GM18517 (cell line): ENCODE results near the gene CX3CR1.
"Not testable (repeated sequence)": the region's sequence is repeated elsewhere in the genome, so short reads cannot be mapped to it uniquely, and the experiment has no call there.

ENCODE experiments used
- ATAC-seq: cut with Tn5 transposase; IDR thresholded peaks from one replicate; pipeline ENCODE4 v1.9.1; 2021; ENCODE audit warnings: mild to moderate bottlenecking, moderate library complexity; ENCODE audit not compliant: unreplicated experiment

Gene CX3CR1

DNA sequence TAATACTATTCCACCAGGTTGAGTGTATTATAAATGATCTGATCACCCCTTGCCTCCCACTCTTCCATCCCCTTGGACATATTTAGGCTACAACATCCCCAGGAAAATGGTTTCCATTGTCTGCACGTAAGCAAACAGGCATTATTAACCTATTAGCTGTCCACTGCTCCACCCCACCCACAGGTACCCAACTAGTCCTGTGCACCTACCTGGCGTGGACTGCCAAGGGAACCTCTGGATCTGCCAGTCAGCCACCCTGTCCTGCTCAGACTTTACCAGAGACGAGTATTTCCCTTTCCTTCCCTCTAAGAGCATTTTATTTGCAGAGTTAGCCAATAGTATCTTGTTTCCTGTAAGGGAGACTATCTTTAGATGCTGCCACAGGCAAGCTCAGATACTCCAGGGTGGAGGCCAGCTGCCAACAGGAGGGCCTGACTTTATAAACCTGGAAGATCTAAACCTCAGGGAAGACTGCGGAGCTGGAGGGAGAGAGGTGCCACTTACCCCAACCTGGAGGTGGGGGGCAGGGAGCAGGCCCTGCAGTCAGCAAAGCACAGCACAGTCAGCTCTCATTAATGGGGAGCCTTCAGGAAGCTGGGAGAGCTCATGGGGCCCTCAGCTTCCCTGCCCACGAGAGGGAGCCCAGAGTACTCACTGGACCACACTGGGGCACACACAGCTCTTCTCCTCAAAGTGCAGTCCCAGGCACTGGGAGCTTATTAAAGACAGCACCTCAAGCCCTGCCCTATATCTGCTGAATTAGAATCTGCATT is at the start of gene CX3CR1:
CX3CR1 (minus strand) TSS at position 292 of the 773 bp plus-strand sequence. CDS start 13,527 bp downstream, outside the sequence.
- ATAC-seq = no peak

- ATAC-seq = no peak
Measured at GRCh38 chr3:39329493-39329892, 49.7 kb upstream of the CX3CR1 start, which contains the start of gene CCR8. Gene CCR8 (plus strand): TSS chr3:39329709. CDS start chr3:39332332, 2,623 bp downstream.

- peak; percentile 45 for ATAC-seq
Measured at GRCh38 chr3:39327746-39328349, 48.0 kb upstream of the CX3CR1 start.

GRCh38 chr3:39327053-39327745 is 47.4 kb upstream of the CX3CR1 start:
- ATAC-seq = no peak

GRCh38 chr3:39325236-39325635 is 45.4 kb upstream of the CX3CR1 start:
- no peak for ATAC-seq

DNA sequence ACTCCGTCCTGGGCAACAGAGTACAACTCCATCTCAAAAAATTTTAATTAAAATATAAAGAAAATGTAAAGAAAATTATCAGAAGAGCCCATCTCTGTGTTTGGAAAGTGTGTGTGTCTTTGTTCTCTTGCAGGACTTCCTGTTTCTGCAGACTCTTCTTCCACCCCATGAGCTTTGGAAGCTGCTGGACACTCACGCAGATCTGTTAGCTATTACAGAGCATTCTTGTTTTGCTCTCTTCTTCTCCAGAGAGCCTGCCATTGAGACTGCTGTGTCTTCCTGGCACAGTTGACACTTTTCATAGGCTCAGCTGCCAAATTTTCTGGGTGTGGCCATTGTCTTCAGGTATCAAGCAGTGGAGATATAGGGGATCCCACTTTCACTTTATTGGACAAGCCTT is 43.7 kb upstream of the CX3CR1 start:
- ATAC-seq = no peak

GRCh38 chr3:39322936-39323335 is 43.1 kb upstream of the CX3CR1 start:
- ATAC-seq = no peak

DNA sequence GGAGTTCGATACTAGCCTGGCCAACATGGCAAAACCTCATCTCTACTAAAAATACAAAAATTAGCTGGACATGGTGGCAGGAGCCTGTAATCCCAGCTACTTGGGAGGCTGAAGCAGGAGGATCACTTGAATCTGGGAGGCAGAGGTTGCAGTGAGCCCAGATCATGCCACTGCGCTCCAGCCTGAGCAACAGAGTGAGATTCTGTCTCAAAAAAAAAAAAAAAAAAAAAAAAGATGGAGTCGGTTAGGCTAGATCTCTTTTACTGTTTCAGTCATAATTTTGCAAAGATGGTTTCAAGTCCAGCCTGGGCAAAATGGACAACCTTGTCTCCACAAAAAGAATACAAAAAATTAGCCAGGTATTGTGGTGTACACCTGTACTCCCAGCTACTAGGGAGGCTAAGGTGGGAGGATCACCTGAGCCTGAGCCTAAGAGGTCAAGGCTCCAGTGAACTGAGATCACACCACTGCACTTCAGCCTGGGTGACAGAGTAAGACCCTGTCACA is 42.4 kb upstream of the CX3CR1 start:
- ATAC-seq = not testable (repeated sequence)

DNA sequence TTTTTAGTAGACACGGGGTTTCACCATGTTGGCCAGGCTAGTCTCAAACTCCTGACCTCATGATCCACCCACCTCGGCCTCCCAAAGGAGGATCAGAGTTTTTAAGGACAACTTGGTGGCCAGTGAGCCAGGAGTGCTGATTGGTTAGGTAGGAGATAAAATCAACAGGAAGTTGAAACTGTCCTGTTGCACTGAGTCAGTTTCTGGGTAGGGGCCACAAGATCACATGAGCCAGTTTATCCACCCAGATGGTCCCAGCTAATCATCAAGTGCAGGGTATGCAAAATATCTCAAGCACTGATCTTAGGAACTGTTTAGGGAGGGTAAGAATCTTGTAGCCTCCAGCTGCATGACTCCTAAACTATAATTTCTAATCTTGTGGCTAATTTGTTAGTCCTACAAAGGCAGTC is 41.7 kb upstream of the CX3CR1 start:
- not testable (repeated sequence) for ATAC-seq

DNA sequence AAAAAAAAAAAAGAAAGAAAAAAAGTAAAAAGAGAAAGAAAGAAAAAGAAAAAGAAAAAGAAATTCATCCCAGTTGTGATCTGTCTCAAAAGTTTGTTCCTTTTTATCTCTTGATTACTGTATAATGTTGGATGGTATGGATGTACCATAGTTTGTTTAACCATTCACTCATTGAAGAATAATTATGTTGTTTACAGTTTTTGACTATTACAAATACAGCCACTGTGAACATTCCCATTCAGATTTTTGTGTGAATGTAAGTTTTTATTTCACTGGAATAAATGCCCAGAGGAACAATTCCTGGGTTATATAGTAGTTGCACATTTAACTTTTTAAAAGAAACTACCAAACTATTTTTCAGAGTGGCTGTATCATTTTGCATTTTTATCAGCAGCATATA is 39.4 kb upstream of the CX3CR1 start:
- no peak for ATAC-seq

- no peak for ATAC-seq
Measured at GRCh38 chr3:39318301-39318700, 38.5 kb upstream of the CX3CR1 start.

DNA sequence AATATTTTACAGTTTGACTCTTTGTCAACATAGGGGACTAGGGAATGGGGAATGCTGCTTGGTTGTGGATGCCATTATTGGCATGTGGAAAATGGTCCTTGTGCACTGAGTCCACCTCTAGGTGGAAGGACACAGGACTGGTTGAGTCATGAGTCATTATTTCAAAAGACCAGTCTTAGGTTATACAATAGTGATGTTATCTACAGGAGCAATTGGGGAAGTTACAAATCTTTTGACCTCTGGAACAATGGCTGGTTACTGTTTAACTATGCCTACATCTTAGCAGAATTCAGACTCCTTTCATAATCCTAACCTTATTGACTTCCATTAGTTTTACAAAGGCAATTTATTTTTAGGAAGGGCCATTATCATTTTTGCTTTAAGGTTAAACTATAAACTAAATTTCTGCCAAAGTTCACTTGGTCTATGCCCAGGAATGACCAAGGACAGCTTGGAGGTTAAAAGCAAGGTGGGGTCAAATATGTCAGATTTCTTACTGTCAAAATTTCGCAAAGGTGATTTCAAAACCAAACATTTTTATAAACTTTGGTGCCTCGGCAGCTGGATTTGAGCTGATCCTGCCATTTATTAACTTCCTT is 37.8 kb upstream of the CX3CR1 start:
- no peak for ATAC-seq

DNA sequence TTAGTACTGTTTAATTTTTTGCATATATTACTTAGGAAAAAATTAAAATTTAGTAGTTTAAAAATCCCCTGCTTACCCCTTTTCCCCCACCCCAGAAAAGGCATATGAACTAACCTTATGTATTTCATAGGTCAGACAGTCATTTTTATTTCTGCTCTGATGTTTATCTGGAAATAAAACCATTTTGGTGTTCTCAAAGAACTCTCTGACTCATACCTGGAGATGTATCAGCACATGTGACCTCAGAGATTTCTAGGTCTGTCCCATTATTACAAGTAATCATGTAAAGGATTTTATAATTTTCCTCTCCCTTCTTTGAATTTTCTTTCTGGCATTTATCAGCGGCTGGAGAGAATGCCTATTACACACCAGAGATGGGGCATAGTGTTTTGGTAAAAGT is 35.6 kb upstream of the CX3CR1 start:
- ATAC-seq = no peak

DNA sequence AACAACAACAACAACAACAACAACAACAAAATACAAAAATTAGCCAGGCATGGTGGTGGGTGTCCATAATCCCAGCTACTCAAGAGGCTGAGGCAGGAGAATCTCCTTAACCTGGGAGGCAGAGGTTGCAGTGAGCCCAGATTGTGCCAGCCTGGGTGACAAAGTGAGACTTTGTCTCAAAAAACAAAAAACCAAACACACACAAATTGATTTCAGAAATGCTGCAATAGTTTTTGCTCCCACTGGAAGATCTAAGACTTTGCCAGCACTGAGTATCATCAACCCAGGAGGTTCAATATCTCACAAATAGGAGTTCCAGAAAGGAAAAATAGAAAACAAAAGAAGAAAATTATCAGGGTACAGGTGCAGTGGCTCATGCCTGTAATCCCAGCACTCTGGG is 33.5 kb upstream of the CX3CR1 start:
- ATAC-seq = no peak

- no peak for ATAC-seq
Measured at GRCh38 chr3:39302178-39302577, 22.3 kb upstream of the CX3CR1 start.

GRCh38 chr3:39299279-39299678 is 19.4 kb upstream of the CX3CR1 start:
- no peak for ATAC-seq

- no peak for ATAC-seq
Measured at GRCh38 chr3:39296197-39297077, 16.6 kb upstream of the CX3CR1 start.

DNA sequence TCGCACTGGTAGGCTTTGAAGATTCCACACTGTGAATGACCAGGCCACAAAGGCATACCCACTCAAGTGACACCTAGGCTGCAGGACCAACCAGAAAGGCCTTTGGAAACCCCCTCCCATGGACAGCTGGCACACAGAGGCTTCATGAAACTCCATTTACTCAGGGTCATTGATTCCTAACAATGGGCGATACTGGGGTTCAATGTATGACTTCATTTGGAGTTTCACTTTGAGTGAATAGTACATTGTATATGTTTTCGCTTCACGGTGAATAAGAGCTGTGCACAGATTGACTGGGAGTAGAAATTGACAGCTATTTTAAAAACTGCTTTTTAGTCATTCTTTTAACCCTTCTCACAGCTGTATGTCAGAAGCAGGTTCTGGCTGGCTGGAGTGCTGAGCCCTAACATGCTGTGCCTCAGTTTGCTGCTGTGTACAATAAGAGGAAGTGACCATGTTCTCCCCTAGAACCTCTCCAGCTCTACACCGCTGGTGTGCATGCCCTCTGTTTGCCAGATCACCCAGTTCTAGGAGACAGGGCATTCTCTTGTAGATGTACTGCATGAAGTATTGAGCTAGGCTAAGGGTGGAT is 15.4 kb upstream of the CX3CR1 start:
- ATAC-seq = peak; percentile 88

DNA sequence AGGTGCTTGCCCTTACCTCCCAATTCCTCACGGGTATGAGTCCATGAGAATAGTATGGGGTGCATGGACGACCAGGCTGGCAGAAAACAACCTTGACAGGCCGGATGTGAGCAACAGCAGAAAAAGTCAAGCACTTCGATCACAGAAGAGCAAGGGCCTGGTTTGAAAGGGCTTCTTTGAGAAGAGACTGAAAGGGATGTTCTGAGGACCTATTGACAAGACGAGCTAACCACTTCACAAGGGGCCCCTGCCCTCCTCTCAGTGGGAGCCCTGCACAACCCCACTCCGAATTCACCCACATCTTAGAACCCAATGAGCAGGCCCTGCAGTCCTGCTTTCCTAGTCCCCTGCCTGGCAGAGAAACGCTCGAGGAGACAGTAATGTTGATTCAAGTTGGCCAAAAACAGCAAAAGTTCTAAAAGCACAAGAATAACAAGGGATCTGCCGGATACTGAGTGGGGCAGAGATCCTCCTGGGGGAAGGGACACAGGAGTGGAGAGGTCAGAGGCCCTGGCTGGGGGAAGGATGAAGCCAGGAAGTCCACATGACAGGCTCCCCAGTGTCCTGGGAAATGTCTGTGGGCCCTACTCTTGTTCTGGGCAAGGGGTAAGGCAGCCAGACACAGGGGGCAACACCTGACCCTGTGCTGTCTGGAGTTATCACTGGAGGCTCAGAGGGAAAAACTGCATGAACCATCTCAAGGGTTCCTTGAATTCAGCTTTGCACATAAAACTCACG is 14.8 kb upstream of the CX3CR1 start:
- no peak for ATAC-seq
